Osteoblast (primary cell): ENCODE data around the gene FBXL7. TPM values are rescaled to one million over a fixed set of nuclear protein-coding genes. Genes with fewer than 3 reads are reported as not detected.

Source experiments
- DNase-seq: peaks from one replicate; pipeline ENCODE4 v3.0.0; 2011; ENCODE audit warnings: low spot score, mixed read lengths; ENCODE audit not compliant: insufficient read length; ENCODE audit errors: missing footprints
- H2AFZ ChIP-seq: 2 replicates; pipeline ENCODE4 v1.6.0; 2011; ENCODE audit warnings: mild to moderate bottlenecking, low read length
- H3K27ac ChIP-seq: 2 replicates; pipeline ENCODE4 v1.5.1; 2011; ENCODE audit warnings: mild to moderate bottlenecking, low read depth, low read length, moderate library complexity
- H3K27me3 ChIP-seq: 2 replicates; pipeline ENCODE4 v1.6.0; 2012; ENCODE audit warnings: mild to moderate bottlenecking, control low read depth, inconsistent platforms, low read length, moderate library complexity; ENCODE audit not compliant: insufficient read depth
- H3K36me3 ChIP-seq: 2 replicates; pipeline ENCODE4 v1.5.1; 2011; ENCODE audit warnings: mild to moderate bottlenecking, low read length, control low read depth, moderate library complexity; ENCODE audit not compliant: insufficient read depth
- H3K4me1 ChIP-seq: 2 replicates; pipeline ENCODE4 v1.5.1; 2011; ENCODE audit warnings: mild to moderate bottlenecking, low read length, control low read depth, moderate library complexity; ENCODE audit not compliant: insufficient read depth
- H3K4me2 ChIP-seq: 2 replicates; pipeline ENCODE4 v1.6.0; 2011; ENCODE audit warnings: mild to moderate bottlenecking, low read length; ENCODE audit not compliant: insufficient read depth
- H3K4me3 ChIP-seq: fragments of 200-600 bp; sonication (generic); 3 replicates; pipeline ENCODE4 v1.5.1; 2012; ENCODE audit warnings: mild to moderate bottlenecking, low read length, inconsistent platforms; ENCODE audit not compliant: insufficient read depth
- H3K79me2 ChIP-seq: 2 replicates; pipeline ENCODE4 v1.6.0; 2012; ENCODE audit warnings: mild to moderate bottlenecking, low read length, control low read depth, inconsistent platforms; ENCODE audit not compliant: insufficient read depth
- H3K9me3 ChIP-seq: 2 replicates; pipeline ENCODE4 v1.5.1; 2011; ENCODE audit warnings: low read depth, low read length, control low read depth
- H4K20me1 ChIP-seq: 2 replicates; pipeline ENCODE4 v1.6.0; 2012; ENCODE audit warnings: mild to moderate bottlenecking, low read length, control low read depth; ENCODE audit not compliant: insufficient read depth
- CTCF ChIP-seq: IDR thresholded peaks from 2 replicates; pipeline ENCODE4 v1.5.1; 2011; ENCODE audit warnings: mild to moderate bottlenecking, low read depth, low read length, moderate library complexity; ENCODE audit errors: extremely low read depth
- total RNA-seq: library from RNA; depleted of rRNA; stranded (reverse); fragments of >200 nt; gene quantifications from 2 replicates; pipeline ENCODE4 v1.2.3, GENCODE V29; 2012

The FBXL7 gene
- total RNA-seq, 1 donor, result 13.4 TPM

DNA sequence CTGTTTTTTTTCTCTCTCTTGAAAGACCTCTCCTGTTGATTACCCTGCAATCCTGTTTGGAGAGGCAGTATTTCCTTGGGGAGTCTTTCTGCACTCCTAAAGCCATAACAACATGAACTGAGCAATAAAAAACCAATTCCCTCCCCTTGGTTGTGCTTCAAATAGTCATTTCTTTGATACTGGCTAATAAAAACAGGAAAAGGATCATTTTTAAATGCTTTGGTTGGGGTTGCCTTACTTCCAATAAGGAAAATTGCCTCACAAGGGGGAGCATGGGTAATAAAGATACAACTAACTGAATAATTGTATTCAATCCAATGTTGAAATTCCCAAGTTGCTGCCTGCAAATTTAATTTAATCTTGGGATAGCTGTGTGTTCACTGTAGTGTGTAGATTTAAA is 13.9 kb downstream of the FBXL7 start:
- Histone ChIP-seq H2AFZ (no peak overlapping the region), H4K20me1 (peaks cover 22% of the 10 kb centered on the region), H3K27ac (no peak overlapping the region), H3K36me3 (no peaks in the 10 kb centered on the region), H3K27me3 (no peaks in the 10 kb centered on the region), H3K4me3 (no peak overlapping the region), H3K79me2 (peaks cover 63% of the 10 kb centered on the region), H3K4me2 (no peak overlapping the region), H3K4me1 (peaks cover 25% of the 10 kb centered on the region), H3K9me3 (no peaks in the 10 kb centered on the region)
- no peak for DNase-seq
- TF ChIP-seq CTCF, result no peak

DNA sequence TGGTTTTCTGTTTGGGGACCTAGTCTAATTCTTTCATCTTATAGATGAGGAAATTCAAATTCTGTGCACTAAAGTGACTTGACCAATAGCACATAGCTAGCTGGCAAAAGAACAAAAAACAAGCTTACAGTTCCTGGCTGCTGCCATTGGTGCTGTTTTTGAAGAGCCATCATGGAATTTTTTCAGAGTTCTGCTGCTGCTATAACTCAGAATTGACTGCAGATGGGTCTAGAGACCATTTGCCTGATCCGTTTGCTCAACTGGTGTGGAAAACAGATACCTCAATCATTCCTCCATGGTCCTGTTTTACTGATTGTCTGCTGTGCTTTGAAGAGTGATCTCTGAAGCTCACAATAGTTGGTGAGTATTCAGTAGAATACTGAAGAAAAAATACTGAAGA is 15.2 kb downstream of the FBXL7 start:
- Histone ChIP-seq H3K27me3 (no peaks in the 10 kb centered on the region), H3K4me2 (no peak overlapping the region), H4K20me1 (peaks cover 22% of the 10 kb centered on the region), H3K4me3 (no peak overlapping the region), H2AFZ (no peak overlapping the region), H3K27ac (no peak overlapping the region), H3K9me3 (no peaks in the 10 kb centered on the region), H3K79me2 (peaks cover 68% of the 10 kb centered on the region), H3K4me1 (peaks cover 12% of the 10 kb centered on the region), H3K36me3 (no peaks in the 10 kb centered on the region)
- DNase-seq, result no peak
- no peak for TF ChIP-seq CTCF

- Histone ChIP-seq H3K27me3 (no peaks in the 10 kb centered on the region), H2AFZ (no peak overlapping the region), H4K20me1 (peaks cover 25% of the 10 kb centered on the region), H3K9me3 (no peaks in the 10 kb centered on the region), H3K4me3 (no peak overlapping the region), H3K79me2 (peaks cover 70% of the 10 kb centered on the region), H3K36me3 (no peaks in the 10 kb centered on the region), H3K4me1 (peaks cover 4% of the 10 kb centered on the region), H3K4me2 (no peak overlapping the region), H3K27ac (no peak overlapping the region)
- TF ChIP-seq CTCF, result no peak
- DNase-seq, result no peak
Observed at GRCh38 chr5:15516486-15516885, 16.5 kb downstream of the FBXL7 start.

DNA sequence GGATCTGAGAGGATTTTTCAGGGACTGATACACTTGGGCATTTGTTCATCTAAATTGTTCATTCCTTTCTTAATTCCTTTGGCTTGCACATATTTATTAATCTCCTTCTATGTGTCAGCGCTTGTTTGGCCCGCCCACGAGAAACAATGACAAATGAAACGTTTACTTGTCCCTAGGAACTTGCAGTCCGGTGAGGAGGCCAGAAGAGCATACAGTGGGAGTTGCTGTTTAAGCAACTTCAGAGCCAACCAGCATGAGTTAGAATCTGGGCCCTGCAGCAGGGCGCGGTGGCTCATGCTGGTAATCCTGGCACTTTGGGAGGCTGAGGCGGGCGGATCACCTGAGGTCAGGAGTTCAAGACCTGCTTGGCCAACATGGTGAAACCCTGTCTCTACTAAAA is 18.8 kb downstream of the FBXL7 start:
- H3K4me3 ChIP-seq, result no peak overlapping the region
- H2AFZ ChIP-seq, result no peak overlapping the region
- no peak for TF ChIP-seq CTCF
- peaks cover 31% of the 10 kb centered on the region for H4K20me1 ChIP-seq
- peaks cover 8% of the 10 kb centered on the region for H3K4me1 ChIP-seq
- H3K9me3 ChIP-seq, result no peaks in the 10 kb centered on the region
- no peaks in the 10 kb centered on the region for H3K36me3 ChIP-seq
- H3K79me2 ChIP-seq, result peaks cover 70% of the 10 kb centered on the region
- no peak overlapping the region for H3K27ac ChIP-seq
- no peak for DNase-seq
- H3K27me3 ChIP-seq, result no peaks in the 10 kb centered on the region
- H3K4me2 ChIP-seq, result no peak overlapping the region
